A549 (cell line): ENCODE data around the gene CDC14B.

Source experiments
- CTCF ChIP-seq: fragments of >200 bp; sonication (Bioruptor Twin); formaldehyde crosslinking; IDR thresholded peaks from 3 replicates; pipeline ENCODE4 v1.5.1; 2016
- ELK1 ChIP-seq: fragments of 150-350 bp; IDR thresholded peaks from 2 replicates; pipeline ENCODE4 v1.6.1; 2014; ENCODE audit warnings: low read depth, mild to moderate bottlenecking, low read length
- EP300 ChIP-seq, 2 experiments: fragments of >200 bp; sonication (Bioruptor Twin); formaldehyde crosslinking; IDR thresholded peaks; 2 replicates in 1 of 2; 3 replicates in 1 of 2; pipeline ENCODE4 v1.6.1; 2016 to 2017
- HMGXB4 ChIP-seq: fragments of 250-450 bp; sonication (Bioruptor Pico); IDR thresholded peaks from 2 replicates; pipeline ENCODE4 v1.5.0; 2021; ENCODE audit warnings: mild to moderate bottlenecking, moderate library complexity, borderline replicate concordance
- MAFK ChIP-seq: fragments of 450-650 bp; IDR thresholded peaks from 2 replicates; pipeline ENCODE4 v1.6.1; 2014; ENCODE audit not compliant: partially characterized antibody
- REST ChIP-seq: fragments of 200-600 bp; sonication (generic); IDR thresholded peaks from 2 replicates; pipeline ENCODE4 v1.6.1; 2016; ENCODE audit warnings: antibody characterized with exemption, mild to moderate bottlenecking, moderate library complexity
- USF2 ChIP-seq: fragments of 450-650 bp; IDR thresholded peaks from 2 replicates; pipeline ENCODE4 v1.6.1; 2014; ENCODE audit warnings: antibody characterized with exemption
- ZFP36 ChIP-seq: fragments of 450-650 bp; IDR thresholded peaks from 2 replicates; pipeline ENCODE4 v1.6.1; 2014; ENCODE audit warnings: borderline replicate concordance; ENCODE audit not compliant: partially characterized antibody

- TF ChIP-seq ELK1: no peak
- no peak for TF ChIP-seq EP300 (IDR thresholded peaks at IDR 0.05)
- TF ChIP-seq CTCF: no peak
- no peak for TF ChIP-seq MAFK
- no peak for TF ChIP-seq HMGXB4
- no peak for TF ChIP-seq ZFP36
- TF ChIP-seq REST: no peak
- no peak for TF ChIP-seq USF2
These were observed 97.3 kb downstream of the CDC14B start for GRCh38 chr9:96522366-96522765.
